Adrenal gland (tissue), 12 donors: Measurements from ENCODE around the gene IL31RA. TPM values are rescaled to one million over a fixed set of nuclear protein-coding genes. Genes with fewer than 3 reads are reported as not detected.

Experiments used
- DNase-seq, 7 donors: peaks; one replicate each; pipeline ENCODE4 v3.0.0-alpha.2; 2019 to 2020
- H3K27ac ChIP-seq, 5 donors: fragments of 200-600 bp; sonication (generic) in 4 of 5; 1 replicate in 3 of 5; 2 replicates in 2 of 5; pipeline versions ENCODE4 v1.5.1 to v1.8.0; 2016 to 2020; ENCODE audit warnings: mild to moderate bottlenecking in 1 of 5
- H3K27me3 ChIP-seq: fragments of 200-600 bp; 2 replicates; pipeline ENCODE4 v1.8.0; 2021
- H3K36me3 ChIP-seq, 2 donors: fragments of 200-600 bp; replicated peaks in 1 of 2; 1 replicate in 1 of 2; 2 replicates in 1 of 2; pipeline versions ENCODE4 v1.5.1 to v1.8.0; 2018 to 2022
- H3K4me1 ChIP-seq, 2 donors: fragments of 200-600 bp; replicated peaks in 1 of 2; 1 replicate in 1 of 2; 2 replicates in 1 of 2; pipeline versions ENCODE4 v1.5.1 to v1.8.0; 2018 to 2021
- H3K4me3 ChIP-seq, 4 donors: fragments of 200-600 bp; sonication (generic) in 3 of 4; one replicate each; pipeline ENCODE4 v1.5.1; 2016 to 2018
- H3K9me3 ChIP-seq, 3 donors: fragments of 200-600 bp; sonication (generic) in 1 of 3; replicated peaks in 1 of 3; 1 replicate in 2 of 3; 2 replicates in 1 of 3; pipeline versions ENCODE4 v1.5.1 to v1.8.0; 2016 to 2021
- POLR2A ChIP-seq, 2 donors: fragments of 450-650 bp; IDR thresholded peaks; one replicate each; pipeline ENCODE4 v1.6.1; 2017; ENCODE audit warnings: antibody characterized with exemption in 2 of 2, mild to moderate bottlenecking in 2 of 2, moderate library complexity in 1 of 2
- WGBS, 4 donors: extraction: QIAGEN DNeasy Blood & Tissue Kit in 2 of 4; methylation state at CpG; one replicate each; pipeline versions ENCODE4 v1.1.5 to v1.1.7; 2013 to 2017; 5-methylcytosine and 5-hydroxymethylcytosine counted together
- intact Hi-C, 2 donors: fragments of 100-400 bp; cut with DNase I; formaldehyde crosslinking; loops; one replicate each; pipeline versions ENCODE4 v1.14.1 to v1.15.0; 2022 to 2023
- polyA plus RNA-seq, 3 donors: library from polyadenylated mRNA; stranded (reverse); fragments of 200-250 nt in 2 of 3; fragments of 350-450 nt in 1 of 3; fragmentation: Illumina TruSeq in 1 of 3; extraction: RNeasy Lipid Tissue Mini Kit (QIAGEN cat#74804) in 1 of 3; gene quantifications; one replicate each; pipeline ENCODE4 v1.2.3, GENCODE V29; 2013 to 2014
- total RNA-seq, 9 donors: library from RNA; depleted of rRNA in 4 of 9; stranded (reverse); fragments of >200 nt in 4 of 9; fragments of 120-200 nt in 1 of 9; fragmentation: NEBNext Ultra II Directional in 1 of 9; extraction: Animal tissue kit (Norgen Biotek cat#: 25700) in 1 of 9; gene quantifications; one replicate each; pipeline versions ENCODE4 v1.1.0 to v1.2.4, GENCODE V29; 2013 to 2023
- TF ChIP-seq, protein P1 (sequence below), 6 experiments: fragments of 450-650 bp in 4 of 6; fragments of 200-600 bp in 2 of 6; sonication (generic) in 1 of 6; IDR thresholded peaks; 1 replicate in 5 of 6; 2 replicates in 1 of 6; pipeline versions ENCODE4 v1.5.1 to v1.8.0; 2016 to 2021; ENCODE audit warnings: antibody characterized with exemption in 6 of 6, mild to moderate bottlenecking in 2 of 6, moderate library complexity in 1 of 6
- donor health status: healthy with polysubstance abuse.
- donor health status: Bipolar disorder and iron deficiency.
- donor health status: DM: yes; HTN: yes; CAD: no.
- donor health status: DM: no; HTN: no; CAD: no.
- donor health status: DM: no; HTN: no; CAD: no.
- donor health status: DM: yes; HTN: yes; CAD: no.

Gene IL31RA
- total and polyA plus RNA-seq, 12 donors, result 0.05 to 0.61 TPM; not detected in 10

DNA sequence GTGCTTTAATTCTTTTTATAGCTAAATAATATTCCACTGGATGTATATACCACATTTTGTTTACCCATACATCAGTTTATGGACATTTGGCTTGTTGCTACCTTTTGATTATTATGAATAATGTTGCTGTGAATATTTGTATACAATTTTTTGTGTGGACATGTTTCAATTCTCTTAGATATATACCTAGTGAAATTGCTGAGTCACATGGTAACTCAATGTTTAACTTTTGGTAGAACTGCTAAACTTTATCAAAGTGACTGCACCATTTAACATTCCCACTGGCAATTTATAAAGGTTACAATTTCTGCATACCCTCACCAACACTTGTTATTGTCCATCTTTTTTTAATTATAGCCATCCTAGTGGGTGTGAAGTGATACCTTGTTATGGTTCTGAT lies 22.1 kb downstream of the IL31RA start:
- DNase-seq, result no peak
- Histone ChIP-seq H3K27me3 (no peaks in the 10 kb centered on the region), H3K4me1 (peaks cover 0 to 6% of the 10 kb centered on the region in 2 donors), H3K36me3 (no peaks in the 10 kb centered on the region), H3K4me3 (no peak overlapping the region), H3K9me3 (no peaks in the 10 kb centered on the region), H3K27ac (no peak overlapping the region)
- TF ChIP-seq, protein P1, sequence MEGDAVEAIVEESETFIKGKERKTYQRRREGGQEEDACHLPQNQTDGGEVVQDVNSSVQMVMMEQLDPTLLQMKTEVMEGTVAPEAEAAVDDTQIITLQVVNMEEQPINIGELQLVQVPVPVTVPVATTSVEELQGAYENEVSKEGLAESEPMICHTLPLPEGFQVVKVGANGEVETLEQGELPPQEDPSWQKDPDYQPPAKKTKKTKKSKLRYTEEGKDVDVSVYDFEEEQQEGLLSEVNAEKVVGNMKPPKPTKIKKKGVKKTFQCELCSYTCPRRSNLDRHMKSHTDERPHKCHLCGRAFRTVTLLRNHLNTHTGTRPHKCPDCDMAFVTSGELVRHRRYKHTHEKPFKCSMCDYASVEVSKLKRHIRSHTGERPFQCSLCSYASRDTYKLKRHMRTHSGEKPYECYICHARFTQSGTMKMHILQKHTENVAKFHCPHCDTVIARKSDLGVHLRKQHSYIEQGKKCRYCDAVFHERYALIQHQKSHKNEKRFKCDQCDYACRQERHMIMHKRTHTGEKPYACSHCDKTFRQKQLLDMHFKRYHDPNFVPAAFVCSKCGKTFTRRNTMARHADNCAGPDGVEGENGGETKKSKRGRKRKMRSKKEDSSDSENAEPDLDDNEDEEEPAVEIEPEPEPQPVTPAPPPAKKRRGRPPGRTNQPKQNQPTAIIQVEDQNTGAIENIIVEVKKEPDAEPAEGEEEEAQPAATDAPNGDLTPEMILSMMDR (IDR thresholded peaks at IDR 0.05), result no peak
- no peak for TF ChIP-seq POLR2A (IDR thresholded peaks at IDR 0.05)
- intact Hi-C loops, result no loop called here

DNA sequence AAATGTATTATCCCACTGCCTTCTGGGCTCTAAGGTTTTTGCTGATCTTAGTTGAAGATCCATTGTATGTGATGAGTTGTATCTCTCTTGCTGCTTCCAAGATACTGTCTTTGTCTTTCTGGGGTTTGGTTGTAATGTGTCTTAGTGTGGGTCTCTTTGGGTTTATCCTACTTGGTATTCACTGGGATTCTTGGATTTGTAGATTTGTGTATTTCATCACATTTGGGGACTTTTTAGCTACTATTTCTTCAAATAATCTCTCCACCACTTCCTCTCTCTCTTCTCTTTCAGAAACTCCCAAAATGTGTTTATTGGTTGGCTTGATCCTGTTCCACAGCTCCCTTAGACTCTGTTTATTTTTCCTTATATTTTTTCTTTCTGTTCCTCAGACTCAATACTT lies 26.5 kb downstream of the IL31RA start:
- Histone ChIP-seq H3K27ac (no peak overlapping the region), H3K9me3 (no peaks in the 10 kb centered on the region), H3K27me3 (no peaks in the 10 kb centered on the region), H3K4me1 (no peaks in the 10 kb centered on the region), H3K36me3 (no peaks in the 10 kb centered on the region), H3K4me3 (no peak overlapping the region)
- DNase-seq, result no peak
- no peak for TF ChIP-seq POLR2A (IDR thresholded peaks at IDR 0.05)
- TF ChIP-seq, protein P1 (IDR thresholded peaks at IDR 0.05), result no peak
- intact Hi-C loops, result no loop called here

DNA sequence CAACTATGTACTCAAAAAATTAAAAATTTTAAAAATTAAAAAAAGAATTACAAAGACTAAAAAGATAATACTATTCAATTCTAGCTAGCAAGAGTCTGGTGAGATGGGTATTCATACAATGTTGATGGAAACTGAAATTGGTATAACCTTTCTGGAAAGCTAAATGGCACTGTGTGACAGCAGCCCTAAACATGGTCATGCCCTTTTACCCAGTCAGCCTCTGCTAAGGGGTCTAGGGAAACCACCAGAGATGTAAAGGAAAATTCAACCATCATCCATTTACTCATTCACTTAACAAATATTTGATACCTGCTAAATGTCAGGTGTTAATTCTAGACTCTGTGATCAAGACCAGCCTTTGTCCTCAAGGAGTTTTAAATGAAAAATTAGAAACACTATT lies 29.3 kb downstream of the IL31RA start:
- no peaks in the 10 kb centered on the region for H3K27me3 ChIP-seq
- no peak for TF ChIP-seq POLR2A (IDR thresholded peaks at IDR 0.05)
- TF ChIP-seq, protein P1 (IDR thresholded peaks at IDR 0.05), result no peak
- no peak overlapping the region for H3K27ac ChIP-seq
- no peaks in the 10 kb centered on the region for H3K9me3 ChIP-seq
- H3K36me3 ChIP-seq, result no peaks in the 10 kb centered on the region
- intact Hi-C loops, result no loop called here
- no peak overlapping the region for H3K4me3 ChIP-seq
- H3K4me1 ChIP-seq, result no peaks in the 10 kb centered on the region
- no peak for DNase-seq

DNA sequence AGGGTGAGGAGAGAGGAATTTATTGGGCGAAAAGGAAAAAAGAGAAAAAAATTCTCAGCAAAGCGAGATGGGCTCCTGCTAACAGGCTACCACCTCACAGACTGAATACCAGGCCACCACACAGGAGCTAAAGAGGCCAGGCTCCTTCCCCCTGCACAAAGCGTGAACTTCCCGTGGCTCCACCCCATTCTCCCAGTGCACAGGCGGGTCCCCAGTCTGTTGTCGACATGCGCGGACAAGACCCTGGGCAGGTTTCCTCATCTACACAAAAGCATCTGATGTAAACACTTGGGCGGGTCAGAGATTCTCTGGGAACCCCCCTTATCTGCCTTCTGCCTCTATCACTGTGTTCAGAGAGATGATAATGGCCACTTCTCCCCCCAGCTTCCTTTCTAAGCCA lies 34.2 kb downstream of the IL31RA start:
- no peaks in the 10 kb centered on the region for H3K27me3 ChIP-seq

More for the DNA sequence above, 34.2 kb downstream of the IL31RA start:
- TF ChIP-seq, protein P1 (IDR thresholded peaks at IDR 0.05), result no peak
- no peak for TF ChIP-seq POLR2A (IDR thresholded peaks at IDR 0.05)
- H3K4me3 ChIP-seq, result no peak overlapping the region
- no peaks in the 10 kb centered on the region for H3K36me3 ChIP-seq
- no peaks in the 10 kb centered on the region for H3K9me3 ChIP-seq
- no peaks in the 10 kb centered on the region for H3K4me1 ChIP-seq
- no peak for DNase-seq
- 82 to 92% (median 89%) methylated on average over 9 of the region's 9 CpGs for WGBS, 4 donors
- H3K27ac ChIP-seq, result no peak overlapping the region
- intact Hi-C loops, result no loop called here
